Stimulated activated CD8-positive, alpha-beta memory T cell treated with anti-CD3 and anti-CD28 coated beads, Interleukin-7, amount 100 ng/mL, for 24 hours (primary cell): ENCODE results near the gene TRAPPC2.
"Not testable (repeated sequence)": the region's sequence is repeated elsewhere in the genome, so short reads cannot be mapped to it uniquely, and the experiment has no call there.

Experiments used
- DNase-seq: peaks from one replicate; pipeline ENCODE4 v3.0.0-alpha.2; 2020; ENCODE audit warnings: low read depth

Gene TRAPPC2

DNA sequence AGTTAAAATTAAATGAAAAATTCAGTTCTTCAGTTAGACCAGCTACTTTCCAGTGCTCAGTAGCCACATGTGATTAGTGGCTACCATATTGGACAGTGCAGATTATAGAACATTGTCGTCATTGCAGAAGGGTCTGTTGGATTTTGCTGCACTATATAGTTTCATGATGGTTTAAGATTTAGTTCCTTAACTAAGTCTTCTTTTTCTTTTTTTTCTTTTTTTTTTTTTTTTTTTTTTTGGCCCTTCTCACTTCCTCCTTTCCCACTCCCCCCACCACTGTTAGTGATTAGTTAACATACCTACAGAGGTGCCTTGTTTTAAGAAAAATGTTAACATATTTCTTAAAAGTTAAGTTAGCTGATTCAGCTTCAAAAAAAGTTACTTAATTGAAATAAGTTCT, 36.4 kb downstream of the TRAPPC2 start:
- no peak for DNase-seq

DNA sequence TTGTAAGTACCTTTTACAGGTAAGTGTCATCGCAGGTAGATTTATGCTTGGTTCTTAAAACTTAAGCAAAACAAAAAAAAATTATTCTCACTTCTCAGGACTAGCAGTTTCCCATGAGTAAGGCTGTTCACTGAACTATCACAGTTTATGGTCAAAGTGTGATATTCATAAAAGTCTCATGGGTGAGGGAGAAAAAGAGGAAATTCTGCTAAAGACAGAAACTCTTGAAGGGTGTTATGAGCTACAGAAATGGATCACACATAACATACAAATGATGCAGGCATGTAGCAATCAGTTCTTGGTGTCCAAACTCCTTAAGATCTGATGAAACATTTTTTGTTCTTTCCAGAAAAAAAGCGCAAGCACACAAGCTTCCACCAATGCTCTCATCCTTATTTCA, 37.0 kb downstream of the TRAPPC2 start:
- DNase-seq, result no peak

DNA sequence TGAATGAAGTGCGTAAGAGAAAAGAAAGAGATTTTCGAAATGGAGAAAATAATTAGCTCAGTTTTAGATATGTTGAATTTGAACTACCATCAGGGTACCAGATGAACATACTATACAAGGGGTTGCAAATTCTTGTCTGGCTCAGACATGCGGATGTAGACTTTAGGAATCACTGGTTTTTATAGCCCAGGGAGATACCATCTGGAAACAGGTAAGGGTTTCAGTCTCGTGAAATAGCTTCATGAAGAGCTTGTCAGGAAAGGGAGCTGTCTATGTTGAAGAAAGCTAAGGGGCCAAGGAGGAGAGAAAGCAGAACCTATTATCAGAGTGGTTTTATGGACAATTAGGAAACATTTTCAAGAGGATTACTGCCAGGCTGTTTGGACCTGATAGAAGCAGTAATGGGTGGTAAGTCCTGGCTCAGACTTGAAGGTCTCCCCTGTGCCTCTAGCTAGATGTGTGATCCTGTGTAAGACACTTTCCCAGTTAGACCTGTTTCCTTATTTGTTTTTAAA, 38.8 kb downstream of the TRAPPC2 start:
- DNase-seq, result no peak

DNA sequence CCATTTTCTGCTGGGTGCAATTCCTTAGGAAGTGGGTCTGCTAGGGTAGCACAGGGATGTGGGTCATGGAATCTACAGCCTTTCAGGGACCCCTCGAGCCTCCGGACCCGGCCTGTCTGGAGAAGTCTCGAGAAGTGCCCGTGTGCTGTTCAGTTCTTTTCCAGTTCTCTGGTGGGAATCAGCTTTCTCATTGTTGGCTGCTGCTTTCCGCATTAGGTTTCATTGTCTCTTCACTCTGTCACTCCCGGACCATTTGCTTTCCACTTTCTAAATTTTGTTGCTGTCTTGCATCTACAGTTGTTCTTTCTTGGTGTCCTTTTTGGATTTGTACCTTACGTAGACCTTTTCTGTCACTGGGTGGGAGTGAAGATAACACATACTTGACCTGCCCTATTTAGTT, 39.4 kb downstream of the TRAPPC2 start:
- no peak for DNase-seq

DNA sequence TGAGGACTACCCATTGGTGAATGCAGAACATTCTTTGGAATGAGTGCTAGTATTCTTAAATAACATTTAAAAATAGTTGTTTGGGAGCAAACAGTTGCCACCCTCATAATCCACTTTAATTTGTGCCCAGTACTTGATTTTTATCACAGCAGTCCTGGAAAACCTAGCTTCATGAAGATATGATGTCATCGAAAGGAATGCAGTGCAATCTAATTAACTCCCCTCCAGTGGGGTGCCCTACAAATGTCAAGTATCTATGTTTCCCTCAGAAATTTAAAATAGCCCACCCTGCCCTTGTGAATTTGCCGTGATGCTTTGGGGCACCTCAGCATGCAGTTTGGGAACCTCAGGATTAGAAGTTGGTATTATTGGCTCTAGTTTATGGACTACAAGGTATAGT, 40.1 kb downstream of the TRAPPC2 start:
- no peak for DNase-seq

DNA sequence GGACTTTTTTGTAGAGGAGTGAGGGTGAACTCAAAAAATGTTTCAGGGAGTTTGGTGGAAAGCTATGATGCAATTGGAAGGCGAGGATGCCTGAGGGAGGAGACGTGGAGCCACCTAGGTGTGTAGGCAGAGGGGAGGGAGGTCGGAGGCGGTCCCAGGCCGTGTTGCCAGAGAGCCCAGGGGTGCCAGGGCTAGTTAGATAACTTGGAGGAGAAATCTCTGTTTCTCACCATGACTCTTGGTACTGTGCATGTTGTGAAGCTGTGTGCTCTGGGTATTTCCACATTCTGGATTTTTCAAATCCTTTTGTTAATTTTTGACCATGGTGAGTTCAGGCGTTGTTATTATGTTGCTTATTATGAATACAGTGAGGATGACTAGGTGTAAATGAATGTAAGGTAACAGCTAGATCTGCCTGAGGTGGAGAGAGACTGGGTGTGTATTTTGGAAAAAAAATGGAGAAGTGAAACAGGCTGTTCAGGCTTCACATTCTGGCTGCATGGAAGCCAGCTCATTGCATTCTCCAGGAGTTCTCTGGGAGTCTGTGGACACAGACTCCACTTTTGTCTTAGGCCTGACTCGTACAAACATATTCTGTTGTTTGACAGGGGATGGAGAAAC, 41.0 kb downstream of the TRAPPC2 start:
- no peak for DNase-seq

DNA sequence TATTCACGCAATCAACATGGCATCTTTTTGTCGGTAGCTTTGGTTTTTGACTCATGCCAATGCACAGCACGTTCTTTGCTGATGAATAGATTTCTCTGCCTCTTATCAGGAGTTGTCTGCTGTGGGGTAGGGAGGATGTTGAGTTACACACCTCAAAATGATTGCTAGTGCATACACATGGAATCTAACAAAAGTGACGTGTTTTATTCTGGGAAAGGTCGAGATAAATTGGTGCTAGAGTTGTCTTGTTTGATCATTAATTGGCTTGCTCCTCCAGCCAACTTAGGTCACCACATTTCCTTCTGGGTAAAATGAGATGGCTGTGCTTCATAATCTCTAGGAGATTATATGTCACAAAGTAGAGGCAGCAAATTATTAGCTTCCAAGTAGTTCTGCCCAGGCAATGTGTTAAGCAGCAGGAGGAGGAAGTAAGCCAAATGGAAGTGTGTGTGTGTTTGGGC, 41.6 kb downstream of the TRAPPC2 start:
- no peak for DNase-seq

DNA sequence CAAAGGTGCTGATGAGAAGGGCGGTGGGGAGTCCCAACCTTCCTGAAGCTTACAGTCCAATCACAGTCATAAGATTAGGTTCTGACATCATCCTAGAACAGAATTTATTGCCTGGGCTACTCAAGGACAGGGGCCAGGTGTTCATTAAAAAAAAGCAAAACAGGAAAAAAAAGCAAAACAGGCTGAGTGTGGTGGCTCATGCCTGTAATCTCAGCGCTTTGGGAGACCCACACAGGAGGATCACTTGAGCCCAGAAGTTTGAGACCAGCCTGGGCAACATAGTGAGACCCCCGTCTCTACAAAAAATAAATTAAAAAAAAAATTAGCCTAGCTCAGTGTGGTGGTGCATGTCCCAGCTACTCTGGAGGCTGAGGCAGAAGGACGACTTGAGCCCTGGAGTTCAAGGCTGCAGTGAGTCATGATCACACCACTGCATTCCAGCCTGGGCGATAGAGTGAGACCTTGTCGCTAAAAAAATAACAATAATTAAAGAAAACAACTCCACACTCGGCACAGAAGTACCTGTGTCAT, 42.5 kb downstream of the TRAPPC2 start:
- DNase-seq, result no peak

DNA sequence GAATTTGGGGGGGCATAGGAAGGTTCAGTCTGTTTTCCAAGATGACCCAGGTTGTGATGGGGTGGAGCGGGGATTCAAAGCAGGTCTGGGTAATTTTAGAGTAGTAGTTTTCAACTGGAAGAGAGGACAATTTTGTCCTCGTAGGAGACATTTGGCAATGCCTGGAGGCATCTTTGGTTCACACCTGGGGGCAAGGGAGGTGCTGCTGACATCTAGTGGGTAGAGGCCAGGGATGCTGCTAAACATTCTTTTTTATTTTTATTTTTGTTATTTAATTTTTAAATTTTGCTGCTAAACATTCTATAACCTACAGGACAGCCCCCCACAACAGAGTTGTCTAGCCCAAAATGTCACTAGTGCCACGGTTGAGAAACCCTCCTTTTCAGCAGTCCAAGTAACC, 43.6 kb downstream of the TRAPPC2 start:
- no peak for DNase-seq

DNA sequence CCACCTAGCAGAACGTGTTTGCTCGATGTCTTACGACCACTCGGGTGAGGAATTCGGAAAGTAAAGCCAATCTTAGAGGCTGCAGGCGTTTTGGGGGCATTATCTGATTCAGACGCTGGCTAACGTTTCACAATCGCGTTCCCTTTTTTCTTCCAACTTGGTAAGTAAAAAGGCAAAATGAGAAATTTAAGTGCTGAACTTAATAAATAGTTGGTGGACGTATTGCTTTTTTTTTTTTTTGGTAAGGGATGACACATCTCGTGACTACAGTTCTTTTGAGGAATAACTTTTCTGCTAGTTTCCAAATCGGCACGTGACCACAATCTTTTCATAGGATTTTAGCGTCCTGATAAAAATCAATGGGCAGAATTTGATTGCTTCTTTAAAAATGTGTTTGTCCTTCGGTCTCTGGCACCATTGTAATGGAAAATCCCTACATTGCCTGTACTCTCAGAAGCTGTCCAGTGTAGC, 44.6 kb downstream of the TRAPPC2 start:
- no peak for DNase-seq

DNA sequence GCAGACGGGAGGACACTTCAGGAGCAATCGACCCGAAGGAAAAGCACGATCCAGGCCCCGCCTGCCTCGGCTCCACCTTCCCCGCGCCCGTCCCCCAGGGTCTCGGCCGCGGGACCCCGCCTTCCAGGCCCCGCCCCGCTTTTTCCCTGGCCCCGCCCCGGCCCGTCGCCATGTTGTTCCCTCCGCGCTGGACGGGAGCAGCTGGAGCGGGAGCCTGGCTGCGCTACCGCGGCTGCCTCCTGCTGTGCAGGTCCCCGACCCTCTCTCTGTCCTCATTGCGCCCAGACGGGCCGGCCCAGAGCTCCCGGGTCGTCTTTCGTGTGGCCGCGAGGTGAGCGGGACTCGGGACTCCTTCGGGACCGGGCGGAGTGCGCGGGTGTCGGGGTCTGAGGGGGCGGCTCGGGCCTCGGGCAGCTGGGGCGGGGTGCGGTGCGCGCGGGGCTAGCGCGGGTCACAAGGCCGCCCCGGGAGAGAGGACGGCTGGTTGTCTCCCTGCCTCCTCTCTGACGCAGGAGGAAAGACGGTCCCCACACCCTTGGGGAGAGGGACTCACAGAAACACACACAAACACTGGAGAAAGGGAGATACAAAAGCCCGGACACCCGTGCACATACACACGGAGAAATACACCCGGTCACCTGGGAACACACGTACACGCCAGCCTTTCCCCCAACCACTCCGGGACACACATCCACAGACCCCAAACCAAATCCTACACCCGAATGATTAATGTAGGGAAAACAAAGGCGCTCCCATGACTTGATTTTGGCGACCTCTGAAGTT, 45.3 kb downstream of the TRAPPC2 start, which contains the start of gene RAB9A:
RAB9A (plus strand) TSS at position 171 of the 783 bp plus-strand sequence. CDS start 19,619 bp downstream, outside the sequence.
- peak; percentile 55 for DNase-seq

DNA sequence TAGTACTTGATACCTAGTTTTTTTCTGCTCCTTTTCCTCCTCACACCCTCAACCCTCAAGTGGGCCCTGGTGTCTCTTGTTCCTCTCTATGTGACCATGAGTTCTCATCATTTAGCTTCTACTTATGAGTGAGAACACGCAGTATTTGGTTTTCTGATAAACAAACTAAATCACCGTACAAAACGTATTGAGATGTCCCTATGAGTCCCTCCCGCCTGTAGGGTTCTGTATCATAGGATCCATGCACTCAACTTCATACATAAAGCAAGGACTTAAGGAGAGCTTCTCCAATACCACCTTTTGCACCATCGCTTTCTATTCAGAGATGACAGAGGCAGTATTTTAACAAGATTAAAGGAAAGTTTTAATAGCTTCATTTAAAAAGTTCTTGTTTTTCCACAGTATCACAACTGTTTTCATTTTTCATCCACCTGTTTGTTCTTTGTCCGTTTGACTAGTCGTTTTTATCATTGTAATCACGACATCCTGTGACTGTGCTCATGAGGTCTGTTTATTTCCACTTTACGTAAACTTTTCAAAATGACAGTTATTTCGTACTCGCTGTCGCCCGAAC, 45.9 kb downstream of the TRAPPC2 start:
- no peak for DNase-seq

DNA sequence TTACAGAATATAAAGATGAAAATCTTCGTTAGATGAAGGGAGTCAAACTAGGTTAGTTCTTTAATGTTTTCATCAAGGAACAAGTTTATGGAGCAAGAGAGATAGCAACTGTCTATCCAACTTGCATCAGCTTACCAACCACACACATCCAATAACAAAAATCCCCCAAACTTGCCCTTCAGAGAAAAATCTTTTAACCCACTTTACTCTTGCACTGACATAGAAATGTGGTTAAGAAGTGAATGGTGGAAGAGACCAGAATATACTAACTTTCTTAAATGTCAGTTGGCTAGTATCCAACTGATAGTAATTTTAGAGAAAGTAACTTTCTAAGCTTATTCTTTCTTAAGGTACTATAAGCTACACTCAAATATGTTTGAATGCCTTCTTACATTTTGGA, 47.2 kb downstream of the TRAPPC2 start:
- no peak for DNase-seq

DNA sequence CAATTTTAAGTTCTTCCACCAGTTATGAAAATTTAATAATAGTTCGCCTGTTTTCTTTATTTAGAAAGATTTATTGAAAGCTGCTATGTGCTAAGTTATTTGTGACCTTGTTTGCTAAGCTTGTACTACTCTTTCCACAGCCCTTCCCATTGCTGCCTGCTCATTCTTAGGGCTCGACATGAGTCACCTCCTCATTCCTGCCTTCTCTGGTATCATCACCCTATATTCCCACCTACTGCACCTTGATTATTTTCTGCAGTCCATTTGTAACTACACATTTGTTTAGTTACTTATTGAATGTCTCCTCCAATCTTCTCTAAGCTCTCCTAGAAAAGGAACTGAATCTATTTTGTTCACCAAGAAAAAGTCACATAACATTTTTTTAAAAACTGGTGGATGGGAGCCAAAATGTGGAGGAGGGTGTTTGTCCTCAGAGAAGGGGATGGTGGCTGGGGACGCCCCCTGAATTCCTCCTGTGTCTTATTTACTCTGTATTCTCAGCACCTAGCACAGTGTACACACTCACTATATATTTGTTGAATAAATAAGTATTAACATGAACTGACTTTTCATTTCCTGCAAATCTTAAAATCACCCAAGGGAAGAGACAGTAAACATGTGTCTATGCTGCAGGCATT, 49.2 kb downstream of the TRAPPC2 start:
- DNase-seq, result no peak

DNA sequence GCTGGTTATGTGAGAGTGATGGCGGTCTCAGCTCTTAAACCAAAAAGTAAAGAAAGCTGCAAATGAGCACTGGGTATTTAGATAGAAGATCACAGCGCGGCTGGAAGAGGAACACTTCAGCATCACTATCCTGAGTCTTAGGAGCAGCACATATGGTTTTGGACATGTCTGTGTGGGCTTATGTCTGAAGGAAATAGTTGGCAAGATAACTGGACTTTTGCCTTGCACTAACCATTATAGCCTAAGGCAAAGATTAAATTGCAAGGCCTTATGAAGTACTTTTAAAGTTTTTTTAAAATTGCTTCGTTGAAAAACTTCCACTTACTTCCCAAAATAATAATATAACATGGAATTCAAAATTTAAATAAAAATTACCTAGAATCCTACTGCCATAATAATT, 50.1 kb downstream of the TRAPPC2 start:
- DNase-seq, result no peak

DNA sequence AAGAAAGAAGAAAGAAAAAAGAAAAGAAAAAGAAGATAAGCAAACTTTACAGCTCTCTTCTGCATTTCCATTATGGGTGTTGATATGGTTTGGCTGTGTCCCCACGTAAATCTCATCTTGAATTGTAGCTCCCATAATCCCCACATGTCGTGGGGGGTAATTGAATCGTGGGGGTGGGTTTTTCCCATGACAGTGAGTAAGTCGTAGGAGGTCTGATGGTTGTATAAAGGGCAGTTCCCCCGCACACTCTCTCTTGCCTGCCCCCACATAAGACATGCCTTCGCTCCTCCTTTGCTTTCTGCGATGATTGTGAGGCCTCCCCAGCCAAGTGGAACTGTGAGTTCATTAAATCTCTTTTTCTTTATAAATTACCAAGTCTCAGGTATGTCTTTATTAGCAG, 52.8 kb downstream of the TRAPPC2 start:
- DNase-seq, result no peak

DNA sequence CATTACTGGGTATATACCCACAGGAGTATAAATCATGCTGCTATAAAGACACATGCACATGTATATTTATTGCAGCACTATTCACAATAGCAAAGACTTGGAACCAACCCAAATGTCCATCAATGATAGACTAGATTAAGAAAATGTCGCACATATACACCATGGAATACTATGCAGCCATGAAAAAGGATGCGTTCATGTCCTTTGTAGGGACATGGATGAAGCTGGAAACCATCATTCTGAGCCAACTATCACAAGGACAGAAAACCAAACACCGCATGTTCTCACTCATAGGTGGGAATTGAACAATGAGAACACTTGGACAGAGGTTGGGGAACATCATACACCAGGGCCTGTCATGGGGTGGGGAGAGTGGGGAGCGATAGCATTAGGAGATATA, 54.7 kb downstream of the TRAPPC2 start:
- DNase-seq, result not testable (repeated sequence)

DNA sequence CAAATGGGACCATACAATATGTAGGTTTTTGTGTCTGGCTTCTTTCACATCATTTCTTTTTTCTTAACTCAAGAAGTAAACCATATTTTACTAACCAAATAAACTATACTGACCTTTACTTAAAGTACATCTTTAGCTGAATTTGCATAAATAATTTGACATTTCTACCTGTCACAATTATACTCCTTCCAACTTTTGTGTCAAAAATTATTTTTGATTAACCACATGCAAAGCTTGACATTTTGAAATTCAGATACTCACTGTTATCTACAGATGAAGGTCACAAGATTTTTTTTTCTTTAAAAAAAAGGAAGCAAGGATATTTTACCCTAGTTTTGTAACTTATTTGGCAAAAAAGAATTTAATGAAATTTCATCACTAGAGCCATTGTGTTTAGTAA, 57.5 kb downstream of the TRAPPC2 start:
- DNase-seq, result no peak

DNA sequence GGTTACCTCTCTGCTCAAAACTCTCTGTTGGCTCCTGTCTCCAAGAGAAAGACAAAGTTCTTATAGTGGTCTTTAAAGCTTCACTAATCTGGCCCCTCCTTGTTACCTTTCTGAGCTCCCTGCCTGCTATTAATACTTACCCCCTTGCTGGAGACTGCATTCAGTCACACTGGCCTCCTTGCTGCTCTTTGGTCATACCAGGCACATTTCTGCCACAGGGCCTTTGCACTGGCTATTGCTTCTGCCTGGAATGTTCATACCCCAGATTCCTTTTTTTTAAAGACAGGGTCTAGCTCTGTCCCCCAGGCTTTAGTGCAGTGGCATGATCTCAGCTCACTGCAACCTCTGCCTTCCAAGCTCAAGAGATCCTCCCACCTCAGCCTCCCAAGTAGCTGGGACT, 61.4 kb downstream of the TRAPPC2 start:
- DNase-seq, result no peak

DNA sequence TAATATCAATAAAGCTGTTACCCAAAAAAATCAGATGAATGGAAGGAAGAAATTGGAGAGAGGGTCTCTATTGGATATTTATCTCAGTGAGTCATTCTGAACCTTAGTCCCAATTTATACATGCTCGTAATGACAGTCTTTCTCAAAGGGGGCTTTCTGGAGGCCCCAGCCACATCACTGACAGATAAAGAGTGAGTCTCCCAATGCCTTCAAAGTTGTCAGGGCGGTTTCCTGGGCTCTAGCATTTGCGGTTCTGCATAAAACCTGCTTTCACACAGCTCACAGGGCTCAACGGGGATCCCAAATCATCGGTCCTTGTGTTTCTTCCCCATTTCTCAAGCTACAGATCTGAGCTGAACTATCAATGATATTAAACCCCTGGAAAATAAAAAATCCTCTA, 64.2 kb downstream of the TRAPPC2 start:
- no peak for DNase-seq

DNA sequence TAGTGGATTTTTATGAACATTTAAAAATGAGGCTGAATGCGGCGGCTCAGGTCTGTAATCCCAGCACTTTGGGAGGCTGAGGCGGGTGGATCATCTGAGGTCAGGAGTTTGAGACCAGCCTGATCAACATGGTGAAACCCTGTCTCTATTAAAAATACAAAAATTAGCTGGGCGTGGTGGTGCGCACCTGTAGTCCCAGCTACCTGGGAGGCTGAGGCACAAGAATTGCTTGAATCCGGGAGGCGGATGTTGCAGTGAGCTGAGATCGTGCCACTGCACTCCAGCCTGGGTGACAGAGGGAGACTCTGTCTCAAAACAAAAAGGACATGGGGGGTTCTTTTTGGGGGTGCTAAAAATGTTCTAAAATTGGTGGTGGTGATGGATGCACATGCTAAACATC, 64.7 kb downstream of the TRAPPC2 start:
- DNase-seq, result not testable (repeated sequence)

DNA sequence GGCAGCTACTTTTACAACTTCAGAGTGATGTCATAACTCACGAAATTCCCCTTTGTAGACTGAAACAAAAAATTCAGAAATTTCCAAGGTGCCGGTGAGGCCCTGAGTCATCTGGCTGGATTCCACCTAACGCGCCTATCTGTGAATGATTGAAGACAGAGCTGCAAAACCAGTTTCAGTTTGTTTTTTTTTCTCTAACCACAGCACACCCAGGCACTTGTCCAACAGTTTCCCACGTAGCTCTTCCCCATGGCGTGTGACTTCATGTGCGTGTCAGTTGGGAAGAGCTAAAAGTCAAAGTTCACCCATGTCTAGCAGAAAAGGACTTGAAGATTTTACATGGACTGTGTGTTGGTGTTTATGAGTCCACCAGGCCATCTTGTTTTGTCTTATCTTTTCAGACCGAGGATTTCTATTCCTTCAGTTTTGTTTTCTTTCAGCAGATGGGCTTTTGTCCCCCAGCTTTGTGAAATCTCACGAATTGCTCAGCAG, 65.1 kb downstream of the TRAPPC2 start:
- no peak for DNase-seq
